HL-60/S4 (cell line): ENCODE measurements around the gene BYSL.
"Not testable (repeated sequence)": the region's sequence is repeated elsewhere in the genome, so short reads cannot be mapped to it uniquely, and the experiment has no call there.

Source experiments
- in situ Hi-C: fragments of 300-500 bp; cut with MboI; formaldehyde crosslinking; loops from 2 replicates; pipeline ENCODE4 v1.14.3; 2022; ENCODE audit warnings: low sequenced_read_pairs

The BYSL gene

DNA sequence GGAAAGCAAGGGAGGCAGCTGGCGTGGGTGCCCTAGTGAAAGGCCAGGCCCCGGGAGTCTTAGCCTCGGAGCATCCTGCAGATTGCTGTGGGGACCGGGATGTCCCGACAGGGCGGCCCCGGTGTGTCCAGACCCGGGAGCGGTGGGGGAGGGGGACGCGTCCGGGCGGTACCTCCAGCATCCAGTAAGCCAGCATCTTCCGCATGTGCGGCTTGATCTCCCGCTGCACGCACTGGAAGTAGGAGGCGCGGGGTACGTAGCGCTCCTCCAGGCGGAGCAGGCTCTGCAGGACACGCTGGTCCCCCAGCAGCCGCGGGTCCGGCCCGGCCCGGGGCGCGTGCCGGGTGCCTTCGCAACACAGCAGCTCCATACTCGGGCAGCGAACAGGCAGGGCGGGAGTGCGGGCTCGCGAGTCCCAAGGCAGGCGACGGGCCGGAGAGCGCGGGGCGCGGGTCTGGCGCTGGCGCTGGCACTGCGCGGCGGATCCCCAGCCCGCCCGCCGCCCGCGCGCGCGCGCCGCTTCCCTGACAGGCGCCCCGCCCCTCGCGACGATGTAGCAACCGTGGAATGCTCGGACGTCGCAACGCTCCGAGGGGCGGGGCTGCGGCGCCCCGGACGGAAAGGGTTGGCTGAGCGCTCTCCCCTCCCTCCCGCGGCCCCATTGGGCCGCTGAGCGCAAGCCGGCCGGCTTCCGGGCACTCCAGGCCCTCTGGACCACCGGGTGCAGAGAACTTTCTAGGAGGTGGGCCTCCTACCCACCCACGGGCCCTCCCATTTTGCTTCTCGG, 20.2 kb downstream of the BYSL start, which contains the start of gene CCND3:
CCND3 (minus strand) TSS at position 529 of the 787 bp plus-strand sequence; CDS start at position 370, 159 bp downstream.
- in situ Hi-C loops = no loop called here

GRCh38 chr6:41942067-41942851, 21.0 kb downstream of the BYSL start:
- in situ Hi-C loops = no loop called here

DNA sequence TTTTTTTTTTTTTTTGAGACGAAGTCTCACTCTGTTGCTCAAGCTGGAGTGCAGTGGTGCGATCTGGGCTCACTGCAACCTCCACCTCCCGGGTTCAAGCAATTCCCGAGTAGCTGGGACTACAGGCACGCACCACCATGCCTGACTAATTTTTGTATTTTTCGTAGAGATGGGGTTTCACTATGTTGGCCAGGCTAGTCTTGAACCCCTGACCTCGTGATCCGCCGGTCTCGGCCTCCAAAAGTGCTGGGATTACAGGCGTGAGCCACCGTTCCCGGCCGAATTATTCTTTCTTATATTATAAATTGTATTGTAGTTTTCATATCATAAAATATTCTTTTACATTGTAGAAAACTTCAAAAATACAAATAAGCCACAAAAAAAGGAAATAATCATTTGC, 21.6 kb downstream of the BYSL start:
- in situ Hi-C loops = not testable (repeated sequence)

GRCh38 chr6:41943456-41943855, 22.2 kb downstream of the BYSL start:
- in situ Hi-C loops = no loop called here

DNA sequence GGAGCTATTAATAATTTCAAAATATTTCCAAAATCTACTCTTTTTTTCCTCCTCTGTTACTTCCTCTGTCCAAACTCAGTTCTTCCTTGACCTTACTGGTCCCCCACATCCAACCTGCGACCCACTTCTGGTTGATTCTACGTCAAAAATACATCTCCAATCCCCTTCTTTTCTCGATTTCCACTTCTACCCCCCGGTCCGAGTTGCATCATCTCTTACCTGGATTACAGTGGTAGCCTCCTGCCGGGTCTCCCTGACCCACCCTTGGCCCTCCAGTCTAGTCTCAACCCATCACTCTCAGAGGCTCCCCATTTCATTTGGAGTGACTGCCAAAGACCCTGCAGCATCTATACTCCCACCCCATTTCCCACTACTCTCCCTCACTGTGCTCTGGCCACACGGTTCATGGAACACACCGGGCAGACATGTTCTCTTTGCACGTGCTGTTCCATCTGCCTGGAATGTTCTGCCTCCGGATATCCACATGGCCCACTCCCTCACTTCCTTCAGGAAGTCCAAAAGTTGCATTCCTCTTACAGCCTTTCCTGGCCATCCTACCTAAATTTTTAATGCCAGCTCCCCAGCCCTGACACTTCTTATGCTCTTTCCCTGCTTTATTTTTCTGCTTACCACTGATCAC, 26.4 kb downstream of the BYSL start:
- in situ Hi-C loops = no loop called here

DNA sequence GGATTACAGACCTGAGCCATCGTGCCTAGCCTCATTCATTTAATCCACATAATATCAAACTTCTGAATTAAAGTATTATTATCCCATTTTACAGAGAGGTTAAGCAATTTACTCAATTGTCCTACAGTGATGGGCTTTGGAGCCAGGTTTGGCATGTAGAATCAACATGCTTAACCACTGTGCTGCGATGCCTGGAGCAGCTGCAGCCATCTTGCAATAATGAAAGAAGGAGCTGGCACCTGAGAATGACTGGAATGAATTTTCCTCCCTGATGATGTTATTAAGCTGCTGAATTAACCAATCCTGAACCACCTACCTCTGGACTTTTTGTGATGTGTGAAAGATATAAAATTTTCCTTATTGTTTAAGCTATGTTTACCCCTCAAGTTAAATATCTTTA, 33.4 kb downstream of the BYSL start:
- in situ Hi-C loops = no loop called here

DNA sequence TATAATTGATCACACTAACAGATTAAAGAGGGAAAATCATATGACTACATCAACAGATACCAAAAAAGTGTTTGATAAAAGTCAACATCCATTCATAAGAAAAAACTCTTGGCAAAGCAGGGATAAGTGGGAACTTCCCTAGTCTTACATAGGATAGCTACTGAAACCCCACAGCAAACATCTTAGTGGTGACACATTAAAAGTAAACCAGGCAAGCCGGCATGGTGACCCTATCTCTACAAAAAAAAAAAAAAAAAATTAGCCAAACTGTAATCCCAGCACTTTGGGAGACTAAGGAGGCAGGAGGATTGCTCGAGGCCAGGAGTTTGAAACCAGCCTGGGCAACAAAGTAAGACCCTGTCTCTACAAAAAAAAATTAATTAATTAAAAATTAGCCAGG, 34.1 kb downstream of the BYSL start:
- in situ Hi-C loops = no loop called here

GRCh38 chr6:41957117-41957516, 35.8 kb downstream of the BYSL start:
- in situ Hi-C loops = no loop called here

- in situ Hi-C loops = no loop called here
Observed at GRCh38 chr6:41958022-41958856, 36.9 kb downstream of the BYSL start.

GRCh38 chr6:41960028-41960427, 38.7 kb downstream of the BYSL start:
- in situ Hi-C loops = no loop called here

DNA sequence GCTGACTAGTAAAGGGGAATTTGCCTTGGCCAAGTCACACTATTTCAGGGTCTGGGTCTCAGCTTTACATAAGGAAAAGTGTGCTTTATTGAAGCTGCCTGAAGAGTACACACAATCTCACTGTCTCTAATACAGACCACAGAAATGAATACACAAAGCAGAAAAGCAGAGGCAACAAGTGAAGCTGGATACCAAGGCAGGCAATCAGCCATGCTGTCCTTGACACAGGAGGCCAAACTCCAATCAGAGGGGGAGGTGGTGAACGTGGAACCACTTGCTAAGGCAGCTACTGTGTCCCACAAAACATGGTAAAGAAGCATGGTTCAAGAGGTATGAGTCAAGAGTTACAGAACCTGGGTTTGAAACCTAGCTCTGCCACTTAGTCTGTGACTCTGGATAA, 42.1 kb downstream of the BYSL start:
- in situ Hi-C loops = no loop called here

GRCh38 chr6:41964201-41964887, 43.0 kb downstream of the BYSL start:
- in situ Hi-C loops = no loop called here

- in situ Hi-C loops = no loop called here
Observed at GRCh38 chr6:41965429-41966213, 44.3 kb downstream of the BYSL start.

GRCh38 chr6:41966214-41966920, 45.1 kb downstream of the BYSL start:
- in situ Hi-C loops = no loop called here

DNA sequence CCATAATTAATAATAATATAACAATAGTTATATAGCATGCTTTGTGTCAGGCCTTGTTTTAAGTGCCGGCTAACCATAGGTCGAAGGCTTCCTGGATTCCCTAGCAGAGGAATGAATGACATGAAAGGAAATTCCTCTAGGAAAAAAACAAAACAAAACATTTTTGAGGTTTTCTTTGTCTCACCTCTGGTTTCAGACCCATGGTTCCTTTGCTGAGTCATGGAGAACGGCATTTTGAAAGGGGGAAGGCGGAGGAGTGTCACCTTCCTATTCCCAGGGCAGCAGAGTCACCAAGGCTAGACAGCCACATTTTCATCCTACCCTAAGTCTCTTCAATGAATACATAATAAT, 45.6 kb downstream of the BYSL start:
- in situ Hi-C loops = no loop called here

- in situ Hi-C loops = no loop called here
Observed at GRCh38 chr6:41967312-41968287, 46.3 kb downstream of the BYSL start.

GRCh38 chr6:41970436-41970846, 49.1 kb downstream of the BYSL start:
- in situ Hi-C loops = no loop called here

DNA sequence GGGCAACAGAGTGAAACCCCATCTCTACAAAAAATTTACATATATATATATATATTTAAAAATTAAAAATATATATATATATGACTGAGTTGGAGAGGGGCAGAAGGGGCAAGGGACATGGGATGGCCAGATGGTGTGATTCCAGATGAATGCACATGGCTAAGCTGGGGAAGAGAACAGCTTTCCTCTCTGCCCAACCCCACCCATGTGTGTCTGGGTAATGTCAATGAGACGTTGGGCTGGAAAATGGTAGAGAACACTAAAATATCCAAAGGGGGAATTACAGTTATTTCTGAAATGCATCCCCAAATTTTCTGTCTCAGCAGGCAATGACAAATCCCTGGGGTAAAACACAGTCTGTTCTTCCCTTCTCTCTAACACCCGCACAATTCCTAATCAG, 51.5 kb downstream of the BYSL start:
- in situ Hi-C loops = no loop called here
